Skeletal muscle satellite cell (primary cell): ENCODE results near the gene ZP4.
"Not testable (repeated sequence)": the region's sequence is repeated elsewhere in the genome, so short reads cannot be mapped to it uniquely, and the experiment has no call there.

Source experiments
- H3K27me3 ChIP-seq: 2 replicates; pipeline ENCODE4 v1.7.0; 2013; ENCODE audit warnings: low read length; ENCODE audit not compliant: control insufficient read depth, insufficient read depth
- H3K36me3 ChIP-seq: 2 replicates; pipeline ENCODE4 v1.7.0; 2013; ENCODE audit warnings: mild to moderate bottlenecking, control low read depth, low read length; ENCODE audit not compliant: insufficient read depth
- H3K4me1 ChIP-seq: 2 replicates; pipeline ENCODE4 v1.7.0; 2013; ENCODE audit warnings: low read length; ENCODE audit not compliant: control insufficient read depth, insufficient read depth
- H3K4me2 ChIP-seq: 2 replicates; pipeline ENCODE4 v1.7.0; 2013; ENCODE audit warnings: mild to moderate bottlenecking, low read length
- H3K4me3 ChIP-seq: 2 replicates; pipeline ENCODE4 v1.7.0; 2013; ENCODE audit warnings: low read length
- H3K9ac ChIP-seq: 2 replicates; pipeline ENCODE4 v1.7.0; 2013; ENCODE audit warnings: mild to moderate bottlenecking, low read depth, low read length, moderate library complexity
- H3K9me3 ChIP-seq: replicated peaks from 2 replicates; pipeline ENCODE4 v1.7.0; 2013; ENCODE audit warnings: mild to moderate bottlenecking, control low read depth, low read length

The ZP4 gene

GRCh38 chr1:237843516-237843915 lies 47.2 kb downstream of the ZP4 start:
- not testable (repeated sequence) for H3K4me3 ChIP-seq, H3K4me2 ChIP-seq, H3K4me1 ChIP-seq, H3K27me3 ChIP-seq, H3K9ac ChIP-seq, H3K9me3 ChIP-seq, H3K36me3 ChIP-seq

- Histone ChIP-seq H3K9ac (no peak overlapping the region), H3K4me2 (no peak overlapping the region), H3K36me3 (no peaks in the 10 kb centered on the region), H3K9me3 (peaks cover under 1% of the 10 kb centered on the region), H3K27me3 (no peaks in the 10 kb centered on the region), H3K4me1 (no peaks in the 10 kb centered on the region), H3K4me3 (no peak overlapping the region)
Measured at GRCh38 chr1:237841485-237841884, 49.2 kb downstream of the ZP4 start.

GRCh38 chr1:237838904-237839534 lies 51.7 kb downstream of the ZP4 start:
- H3K27me3 ChIP-seq = no peaks in the 10 kb centered on the region
- H3K4me1 ChIP-seq = no peaks in the 10 kb centered on the region
- H3K9ac ChIP-seq = no peak overlapping the region
- no peak overlapping the region for H3K4me2 ChIP-seq
- H3K9me3 ChIP-seq = no peaks in the 10 kb centered on the region
- no peak overlapping the region for H3K4me3 ChIP-seq
- no peaks in the 10 kb centered on the region for H3K36me3 ChIP-seq

DNA sequence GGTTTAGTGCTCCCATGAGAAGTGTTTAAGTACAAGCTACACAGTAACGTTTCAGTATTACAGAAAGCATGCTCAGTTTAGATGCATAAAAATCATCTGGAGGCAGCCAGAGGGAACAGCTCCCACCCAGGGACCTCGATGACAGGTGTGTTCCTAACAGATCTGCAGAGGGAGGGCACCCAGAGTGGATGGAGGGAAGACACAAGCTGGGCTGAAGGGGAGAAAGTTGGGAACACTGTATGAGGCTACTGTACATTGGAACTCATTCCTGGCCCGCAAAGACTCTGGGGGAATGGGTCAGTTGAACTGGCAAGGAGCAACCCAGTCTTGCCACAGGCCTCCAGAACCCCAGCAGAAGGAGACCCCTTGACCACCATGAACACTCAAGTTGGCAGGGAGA lies 52.4 kb downstream of the ZP4 start:
- Histone ChIP-seq H3K36me3 (no peaks in the 10 kb centered on the region), H3K4me3 (no peak overlapping the region), H3K9ac (no peak overlapping the region), H3K9me3 (no peaks in the 10 kb centered on the region), H3K4me2 (no peak overlapping the region), H3K27me3 (no peaks in the 10 kb centered on the region), H3K4me1 (no peaks in the 10 kb centered on the region)

DNA sequence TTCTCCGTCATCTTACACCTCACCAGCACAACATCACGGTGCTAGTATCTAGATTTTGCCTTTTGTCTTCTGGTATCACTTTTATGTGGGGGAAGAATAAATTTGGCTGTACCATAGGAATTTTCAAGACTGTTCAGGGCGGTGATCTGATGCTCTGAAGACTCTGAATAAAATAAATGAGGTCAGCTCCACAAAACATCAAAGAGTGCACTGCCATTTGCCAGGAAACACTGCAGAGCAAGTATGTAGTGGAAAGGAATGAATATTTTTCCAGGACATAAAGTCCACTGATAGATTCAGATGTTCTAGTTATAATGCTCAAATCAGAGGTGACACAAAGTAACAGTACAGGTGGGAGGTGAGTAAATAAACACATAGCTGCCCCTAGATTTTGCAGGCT lies 56.3 kb downstream of the ZP4 start:
- H3K4me1 ChIP-seq = no peaks in the 10 kb centered on the region
- no peaks in the 10 kb centered on the region for H3K9me3 ChIP-seq
- no peak overlapping the region for H3K4me2 ChIP-seq
- no peak overlapping the region for H3K4me3 ChIP-seq
- no peak overlapping the region for H3K9ac ChIP-seq
- no peaks in the 10 kb centered on the region for H3K27me3 ChIP-seq
- H3K36me3 ChIP-seq = no peaks in the 10 kb centered on the region

DNA sequence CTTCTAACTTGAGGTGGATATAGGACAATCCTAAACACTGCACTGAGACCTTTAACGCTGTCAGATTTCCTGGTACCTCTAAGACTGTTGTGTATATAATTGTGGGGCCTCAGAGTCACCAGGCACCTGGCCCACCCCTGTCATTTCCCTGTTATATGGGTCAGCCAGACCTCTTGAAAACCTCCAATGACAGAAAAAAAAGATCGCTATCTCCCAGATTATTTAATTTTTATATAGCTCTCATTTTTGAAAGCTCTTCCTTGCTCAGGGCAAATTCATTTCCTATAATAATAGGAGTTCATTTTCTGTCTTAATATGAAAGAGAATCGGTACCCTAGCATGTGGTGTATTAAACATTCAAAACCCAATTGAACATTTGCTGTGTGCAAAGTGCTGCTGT lies 56.7 kb downstream of the ZP4 start:
- Histone ChIP-seq H3K36me3 (no peaks in the 10 kb centered on the region), H3K27me3 (no peaks in the 10 kb centered on the region), H3K4me3 (no peak overlapping the region), H3K4me2 (no peak overlapping the region), H3K9me3 (no peaks in the 10 kb centered on the region), H3K9ac (no peak overlapping the region), H3K4me1 (no peaks in the 10 kb centered on the region)

DNA sequence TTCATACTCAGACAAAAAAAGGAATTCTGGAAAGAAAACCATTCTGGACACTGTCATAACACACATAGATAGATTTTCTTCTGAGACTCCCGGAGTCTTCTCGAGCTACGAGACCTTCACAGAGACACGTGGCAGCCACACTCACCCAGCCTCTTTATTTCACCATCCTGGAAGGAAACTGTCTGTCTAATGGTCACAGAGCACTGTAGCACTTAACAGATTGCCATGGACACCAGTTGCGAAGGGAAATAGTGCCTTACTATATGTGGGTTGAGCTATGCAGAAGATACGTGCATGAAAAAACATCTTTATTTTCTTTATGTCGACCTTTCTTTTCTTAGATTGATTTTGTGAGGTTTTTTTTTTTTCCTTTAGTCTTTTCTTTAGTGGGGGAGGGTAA lies 57.9 kb downstream of the ZP4 start:
- Histone ChIP-seq H3K9me3 (no peaks in the 10 kb centered on the region), H3K36me3 (no peaks in the 10 kb centered on the region), H3K4me3 (no peak overlapping the region), H3K9ac (no peak overlapping the region), H3K4me1 (no peaks in the 10 kb centered on the region), H3K27me3 (no peaks in the 10 kb centered on the region), H3K4me2 (no peak overlapping the region)
